Measurements from ENCODE around the gene DES.
"Not testable (repeated sequence)": the region's sequence is repeated elsewhere in the genome, so short reads cannot be mapped to it uniquely, and the experiment has no call there.

DES gene

DNA sequence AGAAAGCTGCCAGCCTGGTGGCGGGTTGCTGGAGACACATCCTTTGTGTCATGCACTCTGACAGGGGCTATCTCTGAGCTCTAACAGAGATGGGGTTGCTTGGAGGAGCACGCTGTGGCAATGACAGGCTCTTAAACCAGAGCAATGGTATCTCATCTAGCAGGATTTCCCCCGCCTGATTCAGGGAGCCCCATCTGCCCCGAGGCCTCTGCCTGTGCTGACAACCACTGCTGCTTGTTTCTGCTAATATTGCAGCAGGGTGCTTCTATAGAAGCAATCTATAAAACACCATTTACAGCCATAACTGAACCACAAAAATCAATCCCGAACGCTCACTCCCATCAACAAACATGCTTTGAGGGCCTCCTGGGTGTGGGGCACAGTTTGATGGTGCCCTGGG is 17.6 kb upstream of the DES start:
- DNase-seq, result no peak

- DNase-seq, result no peak
Observed at GRCh38 chr2:219401606-219402005, 16.6 kb upstream of the DES start.

GRCh38 chr2:219402665-219403515 is 15.3 kb upstream of the DES start:
- DNase-seq, result peak; percentile 54

GRCh38 chr2:219403861-219404260 is 14.3 kb upstream of the DES start:
- DNase-seq, result no peak

GRCh38 chr2:219404291-219404910 is 13.8 kb upstream of the DES start:
- no peak for DNase-seq

DNA sequence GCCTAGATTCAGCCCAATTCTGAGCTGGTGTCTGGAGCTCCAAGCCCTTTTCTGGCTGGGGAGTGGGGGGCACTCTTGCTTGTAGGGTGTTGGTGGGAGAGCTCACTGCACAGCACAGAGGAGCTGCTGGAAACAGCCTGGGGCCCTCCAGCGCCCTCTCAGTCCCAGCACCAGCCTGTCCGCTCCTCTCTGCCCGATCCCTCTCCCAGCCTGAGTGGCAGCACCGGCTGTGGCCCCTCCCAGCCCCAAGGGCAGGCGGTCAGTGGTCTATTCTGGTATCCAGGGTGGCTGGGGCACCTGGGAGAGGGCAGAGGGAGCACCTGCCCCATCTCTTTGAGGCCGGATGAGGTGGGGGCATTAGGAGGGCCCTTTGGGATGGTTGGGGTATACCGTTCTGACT is 13.2 kb upstream of the DES start:
- DNase-seq, result no peak

DNA sequence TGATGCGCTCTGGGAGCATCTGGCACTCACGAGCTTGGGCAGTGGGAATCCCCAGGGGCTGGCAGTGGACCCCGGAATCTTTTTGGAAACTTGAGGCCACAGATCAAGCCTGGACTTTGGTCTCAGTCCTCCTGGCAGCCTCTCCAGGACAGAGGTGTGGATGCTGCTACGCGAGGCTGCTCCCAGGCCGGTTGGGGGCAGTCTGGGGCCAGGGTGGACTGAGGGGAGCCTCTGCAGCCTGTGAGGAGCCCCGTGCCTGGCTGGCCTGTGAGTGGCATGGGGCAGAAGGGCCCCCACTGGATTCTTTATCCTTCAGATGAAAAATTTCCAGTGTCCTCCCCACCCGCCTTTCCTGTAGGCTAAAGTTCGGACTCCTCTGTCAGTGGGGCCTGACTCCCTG is 12.7 kb upstream of the DES start:
- no peak for DNase-seq

GRCh38 chr2:219405958-219406860 is 12.0 kb upstream of the DES start:
- no peak for DNase-seq

DNA sequence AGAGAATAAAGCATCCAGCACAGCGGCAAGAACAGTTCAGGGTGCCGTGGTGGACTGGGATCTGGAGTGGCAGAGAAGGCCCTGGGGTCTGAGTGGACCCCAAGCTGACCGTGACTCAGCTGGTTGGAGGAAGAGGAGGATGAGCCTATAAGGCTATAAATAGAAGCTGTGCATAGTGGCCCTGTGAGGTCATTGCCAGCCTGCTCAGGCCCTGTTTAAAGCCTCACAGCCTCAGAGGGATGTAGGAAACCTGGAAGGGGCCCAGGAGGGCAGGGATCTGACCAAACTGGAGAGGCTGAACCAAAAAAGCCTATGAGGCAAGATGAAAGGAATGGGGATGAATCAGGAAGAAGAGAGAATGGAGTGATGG is 11.3 kb upstream of the DES start:
- DNase-seq, result no peak

- not testable (repeated sequence) for DNase-seq
Observed at GRCh38 chr2:219407343-219407742, 10.8 kb upstream of the DES start.

GRCh38 chr2:219408204-219408603 is 10.0 kb upstream of the DES start:
- no peak for DNase-seq

- no peak for DNase-seq
Observed at GRCh38 chr2:219408631-219409030, 9.5 kb upstream of the DES start.

DNA sequence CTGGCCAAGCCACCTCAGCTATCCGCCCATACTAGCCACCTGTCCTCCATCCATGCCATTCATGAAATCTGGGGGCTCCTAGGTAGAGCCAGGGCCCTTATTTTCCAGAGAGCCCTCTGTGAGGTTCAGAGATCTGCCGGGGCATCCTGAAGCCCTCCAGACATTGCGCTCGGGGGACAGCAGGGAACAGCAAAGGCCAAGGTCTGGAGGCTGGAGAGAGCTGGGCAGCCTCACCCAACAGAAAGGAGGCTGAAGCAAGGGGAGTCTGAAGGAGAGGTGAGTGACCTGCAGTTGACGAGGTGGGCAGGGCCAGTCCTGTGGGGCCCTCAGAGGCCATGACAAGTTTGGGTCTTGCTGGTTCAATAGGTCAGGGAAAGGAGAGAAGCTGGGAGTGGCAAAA is 8.6 kb upstream of the DES start:
- no peak for DNase-seq

DNA sequence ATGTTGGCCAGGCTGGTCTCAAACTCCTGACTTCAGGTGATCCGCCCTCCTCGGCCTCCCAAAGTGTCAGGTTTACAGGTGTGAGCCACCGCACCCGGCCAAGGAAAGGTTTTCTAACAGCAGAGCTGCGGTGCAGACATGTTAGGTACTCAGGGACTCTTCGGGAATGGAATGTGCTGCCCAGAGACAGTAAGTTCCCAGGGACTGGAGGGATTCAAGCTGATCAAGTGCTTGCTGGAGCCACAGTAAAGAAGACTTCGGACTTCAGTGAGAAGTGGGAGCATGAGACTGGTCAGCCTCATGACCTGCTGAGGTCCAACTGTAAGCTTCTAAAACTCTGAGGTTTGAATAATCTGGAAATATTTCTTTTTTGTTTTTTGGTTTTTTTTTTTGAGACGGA is 7.8 kb upstream of the DES start:
- no peak for DNase-seq

DNA sequence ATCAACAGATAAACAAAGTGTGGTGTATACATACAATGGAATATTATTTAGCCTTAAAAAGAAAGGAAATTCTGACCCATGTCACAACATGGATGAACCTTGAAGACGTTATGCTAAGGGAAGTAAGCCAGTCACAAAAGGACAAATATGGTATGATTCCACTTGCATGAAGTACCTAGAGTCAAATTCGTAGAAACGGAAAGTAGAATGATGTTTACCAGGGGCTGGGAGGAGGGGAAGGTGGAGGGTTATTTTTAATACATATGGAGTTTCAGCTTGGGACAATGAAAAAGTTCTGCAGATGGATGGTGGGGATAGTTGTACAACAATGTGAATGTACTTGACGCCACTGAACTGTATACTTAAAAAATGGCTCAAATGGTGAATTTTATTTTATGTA is 3.3 kb upstream of the DES start:
- DNase-seq, result no peak

DNA sequence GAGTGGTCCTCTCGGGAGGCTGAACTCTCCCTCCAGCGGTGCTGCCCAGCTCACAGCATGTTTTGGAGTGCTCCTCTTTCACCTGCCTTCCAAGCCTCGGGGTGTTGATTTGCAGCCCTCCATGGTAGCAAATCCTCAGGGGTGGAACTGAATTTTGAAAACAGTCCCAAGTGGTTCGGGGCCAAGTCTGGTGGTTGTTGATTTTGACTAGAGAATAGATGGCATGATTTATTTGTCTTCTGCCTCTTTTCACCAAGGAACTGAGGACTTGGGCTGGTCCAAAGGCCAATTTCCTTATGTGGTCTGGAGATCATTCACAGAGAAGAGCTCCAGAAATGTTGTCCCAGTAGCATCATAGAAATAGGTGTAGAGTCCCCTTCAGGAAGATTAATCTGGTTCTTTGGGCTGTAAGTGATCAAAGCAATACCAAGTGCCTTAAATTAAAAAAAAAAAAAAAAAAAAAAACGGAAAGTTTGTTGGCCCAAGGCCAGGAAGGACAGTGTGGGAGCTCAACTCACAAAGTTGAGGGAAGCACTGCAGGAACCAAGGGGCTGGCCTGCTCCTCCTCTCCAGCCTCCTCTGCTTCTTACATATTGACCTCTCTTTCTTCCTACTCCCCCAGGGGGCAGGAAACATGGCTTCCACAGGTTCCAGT is 2.5 kb upstream of the DES start:
- DNase-seq, result no peak

GRCh38 chr2:219416235-219416602 is 2.0 kb upstream of the DES start:
- DNase-seq, result no peak

GRCh38 chr2:219416938-219417337 is 1.2 kb upstream of the DES start:
- DNase-seq, result no peak

- no peak for DNase-seq
Observed at GRCh38 chr2:219417374-219417773, 803 bp upstream of the DES start.

GRCh38 chr2:219419012-219419324 is 791 bp downstream of the DES start:
- DNase-seq, result no peak

GRCh38 chr2:219419331-219420197 is 1.4 kb downstream of the DES start:
- no peak for DNase-seq

DNA sequence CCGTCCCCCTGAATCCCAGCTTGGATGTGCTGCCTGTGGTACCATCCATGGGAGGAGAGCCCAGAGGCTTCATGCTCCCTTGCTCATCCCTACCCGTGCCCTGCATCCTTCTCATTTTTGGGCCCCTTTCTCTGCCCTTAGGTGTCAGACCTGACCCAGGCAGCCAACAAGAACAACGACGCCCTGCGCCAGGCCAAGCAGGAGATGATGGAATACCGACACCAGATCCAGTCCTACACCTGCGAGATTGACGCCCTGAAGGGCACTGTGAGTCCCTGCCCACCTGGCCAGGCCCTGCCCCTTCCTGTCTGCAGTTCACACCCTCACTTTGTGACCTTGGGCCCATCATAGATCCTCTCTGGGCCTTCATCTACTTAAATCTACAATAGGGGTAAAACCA is 2.5 kb downstream of the DES start:
- DNase-seq, result no peak
